ENCODE data around the gene NLGN4Y.

NLGN4Y gene

DNA sequence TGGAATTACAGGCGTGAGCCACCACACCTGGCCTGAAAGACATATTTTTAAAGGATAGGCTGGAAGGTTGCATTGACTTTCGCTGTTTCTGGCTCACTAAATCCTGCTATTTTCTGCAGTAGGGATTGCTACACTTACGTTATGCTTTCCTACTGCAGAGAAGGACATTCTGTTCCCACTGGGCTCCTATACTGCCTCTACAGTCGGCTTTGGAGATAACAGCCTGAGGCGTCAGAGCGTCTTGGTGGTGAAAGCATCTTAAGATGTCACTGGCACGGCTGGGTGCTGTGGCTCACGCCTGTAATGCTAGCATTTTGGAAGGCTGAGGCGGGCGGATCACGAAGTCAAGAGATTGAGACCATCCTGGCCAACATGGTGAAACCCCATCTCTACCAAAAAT is 77.0 kb downstream of the NLGN4Y start:
- DNase-seq (ENCODE audit: low read depth): no peak
- TF ChIP-seq, protein P1, sequence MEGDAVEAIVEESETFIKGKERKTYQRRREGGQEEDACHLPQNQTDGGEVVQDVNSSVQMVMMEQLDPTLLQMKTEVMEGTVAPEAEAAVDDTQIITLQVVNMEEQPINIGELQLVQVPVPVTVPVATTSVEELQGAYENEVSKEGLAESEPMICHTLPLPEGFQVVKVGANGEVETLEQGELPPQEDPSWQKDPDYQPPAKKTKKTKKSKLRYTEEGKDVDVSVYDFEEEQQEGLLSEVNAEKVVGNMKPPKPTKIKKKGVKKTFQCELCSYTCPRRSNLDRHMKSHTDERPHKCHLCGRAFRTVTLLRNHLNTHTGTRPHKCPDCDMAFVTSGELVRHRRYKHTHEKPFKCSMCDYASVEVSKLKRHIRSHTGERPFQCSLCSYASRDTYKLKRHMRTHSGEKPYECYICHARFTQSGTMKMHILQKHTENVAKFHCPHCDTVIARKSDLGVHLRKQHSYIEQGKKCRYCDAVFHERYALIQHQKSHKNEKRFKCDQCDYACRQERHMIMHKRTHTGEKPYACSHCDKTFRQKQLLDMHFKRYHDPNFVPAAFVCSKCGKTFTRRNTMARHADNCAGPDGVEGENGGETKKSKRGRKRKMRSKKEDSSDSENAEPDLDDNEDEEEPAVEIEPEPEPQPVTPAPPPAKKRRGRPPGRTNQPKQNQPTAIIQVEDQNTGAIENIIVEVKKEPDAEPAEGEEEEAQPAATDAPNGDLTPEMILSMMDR (IDR thresholded peaks at IDR 0.05; ENCODE audit: low read length, missing control alignments): no peak

DNA sequence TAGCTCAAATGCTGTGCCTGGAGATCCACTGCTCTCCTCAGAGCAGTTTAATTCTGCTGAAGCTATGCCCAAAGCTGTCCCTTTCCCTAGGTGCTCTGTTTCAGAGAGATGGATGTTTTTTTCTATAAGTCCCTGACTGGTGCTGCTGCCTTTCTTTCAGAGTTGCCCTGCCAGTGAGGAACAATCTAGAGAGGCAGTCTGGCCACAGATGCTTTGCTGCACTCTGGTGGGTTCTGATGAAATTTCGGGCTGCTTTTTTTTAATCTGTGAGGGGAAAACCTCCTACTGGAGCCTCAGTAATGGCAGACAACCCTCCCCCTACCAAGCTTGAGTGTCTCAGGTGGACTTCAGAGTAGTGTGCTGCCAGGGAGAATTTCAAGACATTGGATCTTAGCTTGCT is 93.3 kb downstream of the NLGN4Y start:
- no peak overlapping the region for H3K4me3 ChIP-seq (replicated peaks; ENCODE audit: low read depth, low read length)
- no peak for DNase-seq (ENCODE audit: low read depth)
- TF ChIP-seq, protein P1 (IDR thresholded peaks at IDR 0.05; ENCODE audit: low read length, missing control alignments): no peak

More for the DNA sequence above, 77.0 kb downstream of the NLGN4Y start:
- no peak overlapping the region for H3K4me3 ChIP-seq (replicated peaks; ENCODE audit: low read depth, low read length)

DNA sequence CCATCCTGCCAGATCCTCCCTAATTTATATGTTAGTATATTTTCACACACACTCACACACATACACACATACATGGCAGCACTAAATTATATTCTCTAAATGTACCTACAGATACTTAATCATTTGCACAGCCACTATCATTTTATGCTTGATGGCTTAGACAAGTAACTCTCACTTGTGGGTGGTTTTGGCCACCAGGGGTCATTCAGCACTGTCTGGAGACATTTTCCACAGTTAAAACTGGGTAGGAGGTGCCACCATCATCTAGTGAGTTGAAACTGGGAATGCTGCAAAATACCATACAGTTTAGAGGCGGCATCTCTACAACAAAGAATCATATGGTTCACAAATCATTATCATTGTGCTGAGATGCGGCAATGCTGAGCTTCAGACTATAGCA is 94.2 kb downstream of the NLGN4Y start:
- DNase-seq (ENCODE audit: low read depth): peak; percentile 9
- no peak overlapping the region for H3K4me3 ChIP-seq (replicated peaks; ENCODE audit: low read depth, low read length)
- TF ChIP-seq, protein P1 (IDR thresholded peaks at IDR 0.05; ENCODE audit: low read length, missing control alignments): peak; percentile 18

DNA sequence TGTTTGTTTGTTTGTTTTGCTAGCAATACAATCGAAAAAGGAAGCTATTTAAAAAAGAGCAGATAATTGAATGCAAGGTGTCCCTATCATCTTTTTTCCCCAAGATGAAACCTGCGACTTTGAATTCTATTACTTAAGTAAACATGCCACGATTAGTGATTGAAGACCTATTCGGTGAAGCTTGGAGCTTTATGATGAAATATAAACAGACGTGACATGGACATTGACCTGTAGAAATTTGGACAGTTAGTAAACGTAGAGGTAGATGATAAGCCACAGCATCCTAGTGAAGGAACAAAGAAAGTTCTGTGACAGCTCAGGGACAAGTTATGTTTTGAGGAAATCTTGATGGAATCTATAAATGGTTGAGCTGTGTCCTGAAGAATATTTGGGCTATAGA is 103.9 kb downstream of the NLGN4Y start:
- H3K4me3 ChIP-seq (replicated peaks; ENCODE audit: low read depth, low read length): no peak overlapping the region
- TF ChIP-seq, protein P1 (IDR thresholded peaks at IDR 0.05; ENCODE audit: low read length, missing control alignments): no peak
- DNase-seq (ENCODE audit: low read depth): no peak

DNA sequence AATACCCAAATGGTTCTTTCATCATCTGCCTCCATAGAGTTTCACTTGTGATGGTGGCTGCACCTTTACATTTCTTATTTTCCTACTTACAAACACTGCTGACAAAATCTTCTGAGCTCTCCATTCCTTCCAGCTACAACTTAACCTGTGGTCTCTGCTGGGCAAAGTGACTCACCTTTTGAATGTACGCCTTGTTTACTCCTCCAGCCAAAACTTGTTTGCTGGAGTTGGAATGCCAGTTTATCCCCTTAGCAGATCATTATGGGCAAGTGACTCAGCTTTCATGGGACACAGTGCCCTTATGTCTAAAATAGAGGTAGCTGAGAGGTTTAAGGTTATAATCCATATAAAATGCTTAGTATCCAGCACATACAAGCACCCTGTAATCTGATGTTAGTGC is 107.3 kb downstream of the NLGN4Y start:
- no peak overlapping the region for H3K4me3 ChIP-seq (replicated peaks; ENCODE audit: low read depth, low read length)
- DNase-seq (ENCODE audit: low read depth): no peak
- TF ChIP-seq, protein P1 (IDR thresholded peaks at IDR 0.05; ENCODE audit: low read length, missing control alignments): no peak

DNA sequence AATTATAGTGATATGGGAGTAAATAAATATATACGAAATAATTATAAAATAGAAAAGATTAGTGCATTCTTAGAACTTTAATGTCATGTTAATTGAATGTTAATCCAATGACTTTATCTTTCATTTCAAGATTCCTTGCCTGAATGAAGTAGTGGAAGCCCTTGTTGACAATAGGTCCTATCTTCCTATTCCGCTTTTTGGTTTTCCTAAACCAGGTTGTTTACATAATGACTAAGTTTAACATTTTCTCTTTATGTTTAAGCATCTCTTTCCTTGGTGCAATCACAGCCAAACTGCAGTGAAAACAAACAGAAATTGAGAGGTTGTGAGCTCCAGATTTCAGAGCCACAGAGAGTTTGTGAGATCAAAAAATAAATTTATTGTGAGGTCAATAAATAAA is 109.4 kb downstream of the NLGN4Y start:
- TF ChIP-seq, protein P1 (IDR thresholded peaks at IDR 0.05; ENCODE audit: low read length, missing control alignments): no peak
- H3K4me3 ChIP-seq (replicated peaks; ENCODE audit: low read depth, low read length): no peak overlapping the region
- DNase-seq (ENCODE audit: low read depth): no peak

DNA sequence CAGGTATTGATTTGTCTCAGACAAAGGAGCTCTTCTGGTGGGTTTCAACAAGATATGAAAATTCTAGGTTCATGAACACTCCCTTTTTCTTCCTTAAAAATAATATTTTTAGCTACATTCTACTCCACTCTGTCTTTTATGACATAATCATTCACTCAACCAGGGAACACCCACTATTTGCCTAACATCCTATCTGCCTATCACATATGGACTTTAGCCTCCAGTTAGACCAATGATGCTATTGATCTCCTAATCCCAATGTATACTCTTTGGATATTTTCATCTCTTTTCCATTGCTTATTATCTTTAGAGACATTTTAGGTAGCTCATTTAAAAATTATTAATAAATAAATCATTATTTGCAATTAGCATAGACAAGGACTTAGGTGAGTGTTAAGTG is 110.6 kb downstream of the NLGN4Y start:
- no peak for DNase-seq (ENCODE audit: low read depth)
- H3K4me3 ChIP-seq (replicated peaks; ENCODE audit: low read depth, low read length): no peak overlapping the region
- TF ChIP-seq, protein P1 (IDR thresholded peaks at IDR 0.05; ENCODE audit: low read length, missing control alignments): no peak
